Measurements from ENCODE around the gene ACBD6. TPM values are rescaled to one million over a fixed set of nuclear protein-coding genes. Genes with fewer than 3 reads are reported as not detected.

Gene ACBD6
- total RNA-seq, 1 donor from 2014 or later, result 52.6 TPM

GRCh38 chr1:180291004-180291403 lies 211.4 kb downstream of the ACBD6 start:
- DNase-seq, result no peak

- DNase-seq, result no peak
Measured at GRCh38 chr1:180290265-180291001, 211.9 kb downstream of the ACBD6 start.

- DNase-seq, result no peak
Measured at GRCh38 chr1:180288940-180289339, 213.4 kb downstream of the ACBD6 start.

- no peak for DNase-seq
Measured at GRCh38 chr1:180287988-180288705, 214.2 kb downstream of the ACBD6 start.

GRCh38 chr1:180286417-180286816 lies 216.0 kb downstream of the ACBD6 start:
- no peak for DNase-seq

- no peak for DNase-seq
Measured at GRCh38 chr1:180283098-180283497, 219.3 kb downstream of the ACBD6 start.

GRCh38 chr1:180282401-180283044 lies 219.9 kb downstream of the ACBD6 start:
- no peak for DNase-seq

- DNase-seq, result no peak
Measured at GRCh38 chr1:180281490-180281889, 220.9 kb downstream of the ACBD6 start.

GRCh38 chr1:180280617-180281016 lies 221.8 kb downstream of the ACBD6 start:
- DNase-seq, result no peak

- no peak for DNase-seq
Measured at GRCh38 chr1:180279651-180280050, 222.7 kb downstream of the ACBD6 start.

GRCh38 chr1:180278596-180279395 lies 223.6 kb downstream of the ACBD6 start:
- DNase-seq, result no peak

GRCh38 chr1:180278194-180278515 lies 224.2 kb downstream of the ACBD6 start:
- no peak for DNase-seq

GRCh38 chr1:180277476-180278193 lies 224.7 kb downstream of the ACBD6 start:
- DNase-seq, result no peak

GRCh38 chr1:180275726-180276125 lies 226.7 kb downstream of the ACBD6 start:
- DNase-seq, result no peak

- no peak for DNase-seq
Measured at GRCh38 chr1:180274221-180274620, 228.2 kb downstream of the ACBD6 start.

GRCh38 chr1:180273066-180273465 lies 229.3 kb downstream of the ACBD6 start:
- no peak for DNase-seq

GRCh38 chr1:180272395-180272794 lies 230.0 kb downstream of the ACBD6 start:
- no peak for DNase-seq

GRCh38 chr1:180271272-180272255 lies 230.8 kb downstream of the ACBD6 start:
- peak; percentile 11 for DNase-seq

GRCh38 chr1:180270530-180271271 lies 231.7 kb downstream of the ACBD6 start:
- DNase-seq, result no peak

Measured in occipital lobe (tissue), 2 donors.